Measurements from ENCODE around the gene SPECC1.
"Not testable (repeated sequence)": the region's sequence is repeated elsewhere in the genome, so short reads cannot be mapped to it uniquely, and the experiment has no call there.

SPECC1 gene

DNA sequence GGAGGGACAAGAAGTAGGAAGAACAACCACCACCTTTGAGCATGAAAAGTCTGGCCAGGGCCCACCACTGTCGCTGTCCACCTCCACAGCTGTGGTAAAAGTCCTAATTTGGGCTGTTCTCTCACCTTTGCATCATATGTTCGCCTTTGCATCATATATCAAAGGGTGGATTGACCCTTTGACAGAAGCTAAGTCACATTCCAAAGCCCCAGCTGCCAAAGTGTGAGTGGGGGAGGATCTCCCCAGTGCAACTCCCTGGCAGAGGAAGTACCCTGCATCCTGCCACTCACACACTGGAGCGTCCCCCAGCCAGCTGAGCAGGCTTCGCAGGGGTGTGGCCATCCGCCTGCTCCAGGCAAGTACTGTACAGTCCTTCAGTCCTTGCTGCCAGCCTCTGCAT is 12.7 kb upstream of the SPECC1 start:
- H3K4me3 ChIP-seq (ENCODE audit: low read depth, low read length) = no peak overlapping the region
- no peak for DNase-seq (ENCODE audit: low read depth)
- TF ChIP-seq CTCF (IDR thresholded peaks at IDR 0.05; ENCODE audit: control insufficient read depth, extremely low read depth, insufficient read depth) = no peak

GRCh38 chr17:20008242-20009051 is 712 bp upstream of the SPECC1 start:
- no peak for TF ChIP-seq CTCF (IDR thresholded peaks at IDR 0.05; ENCODE audit: control insufficient read depth, extremely low read depth, insufficient read depth)
- peak overlapping the region; percentile 62 for H3K4me3 ChIP-seq (ENCODE audit: low read depth, low read length)
- no peak for DNase-seq (ENCODE audit: low read depth)

- no peak for TF ChIP-seq CTCF (IDR thresholded peaks at IDR 0.05; ENCODE audit: control insufficient read depth, extremely low read depth, insufficient read depth)
- peak overlapping the region; percentile 62 for H3K4me3 ChIP-seq (ENCODE audit: low read depth, low read length)
- DNase-seq (ENCODE audit: low read depth) = no peak
Measured at GRCh38 chr17:20009052-20009301, 182 bp upstream of the SPECC1 start.

- peak; percentile 72 for TF ChIP-seq CTCF (IDR thresholded peaks at IDR 0.05; ENCODE audit: control insufficient read depth, extremely low read depth, insufficient read depth)
- peak; percentile 48 for DNase-seq (ENCODE audit: low read depth)
- peak overlapping the region; percentile 62 for H3K4me3 ChIP-seq (ENCODE audit: low read depth, low read length)
Measured at GRCh38 chr17:20010099-20010863, 1.1 kb downstream of the SPECC1 start.

- TF ChIP-seq CTCF (IDR thresholded peaks at IDR 0.05; ENCODE audit: control insufficient read depth, extremely low read depth, insufficient read depth) = no peak
- H3K4me3 ChIP-seq (ENCODE audit: low read depth, low read length) = no peak overlapping the region
- DNase-seq (ENCODE audit: low read depth) = no peak
Measured at GRCh38 chr17:20010936-20011335, 1.8 kb downstream of the SPECC1 start.

DNA sequence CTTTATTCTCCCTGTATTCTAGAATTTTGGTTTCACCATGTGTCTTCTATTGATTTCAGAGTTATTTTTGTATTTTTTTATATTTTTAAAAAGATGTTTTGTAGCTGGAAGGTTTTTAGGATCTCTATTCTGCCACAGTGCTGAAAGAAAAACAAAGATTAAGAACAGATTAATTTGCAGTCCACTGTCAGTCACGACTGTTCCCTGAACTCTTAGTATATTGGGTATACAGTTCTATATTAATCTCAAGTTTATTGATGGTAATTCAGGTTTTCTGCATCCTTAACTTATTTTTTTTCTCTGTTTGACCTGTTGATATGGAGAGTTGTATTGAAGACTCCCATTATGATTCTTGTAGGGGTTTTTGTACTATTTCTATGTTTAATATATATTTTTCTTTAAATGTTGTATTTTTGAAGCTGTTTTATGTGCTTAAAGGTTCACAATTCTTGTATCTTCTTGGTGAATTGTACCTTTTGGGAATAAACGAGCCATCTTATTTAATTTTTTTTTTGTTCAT is 2.9 kb downstream of the SPECC1 start:
- no peak overlapping the region for H3K4me3 ChIP-seq (ENCODE audit: low read depth, low read length)
- TF ChIP-seq CTCF (IDR thresholded peaks at IDR 0.05; ENCODE audit: control insufficient read depth, extremely low read depth, insufficient read depth) = no peak
- no peak for DNase-seq (ENCODE audit: low read depth)

DNA sequence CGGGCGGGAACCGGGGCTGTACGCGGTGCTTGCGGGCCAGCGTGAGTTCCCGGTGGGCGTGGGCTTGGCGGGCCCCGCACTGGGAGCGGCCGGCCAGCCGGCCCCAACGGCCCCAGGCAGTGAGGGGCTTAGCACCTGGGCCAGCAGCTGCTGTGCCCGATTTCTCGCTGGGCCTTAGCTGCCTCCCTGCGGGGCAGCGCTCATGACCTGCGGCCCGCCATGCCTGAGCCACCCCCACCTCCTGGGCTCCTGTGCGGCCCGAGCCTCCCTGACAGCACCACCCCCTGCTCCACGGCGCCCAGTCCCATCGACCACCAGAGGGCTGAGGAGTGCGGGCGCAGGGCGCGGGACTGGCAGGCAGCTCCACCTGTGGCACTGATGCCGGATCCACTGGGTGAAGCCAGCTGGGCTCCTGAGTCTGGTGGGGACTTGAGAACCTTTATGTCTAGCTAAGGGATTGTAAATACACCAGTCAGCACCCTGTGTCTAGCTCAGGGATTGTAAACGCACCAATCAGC is 7.4 kb downstream of the SPECC1 start:
- H3K4me3 ChIP-seq (ENCODE audit: low read depth, low read length); DNase-seq (ENCODE audit: low read depth): not testable (repeated sequence)
